AG08396 (cell line): Measurements from ENCODE around the gene WDR87.
A peak's percentile ranks its signal among the peaks of the same experiment; 100 is the strongest.
"Not testable (repeated sequence)": the region's sequence is repeated elsewhere in the genome, so short reads cannot be mapped to it uniquely, and the experiment has no call there.

Experiments used
- DNase-seq: peaks from one replicate; pipeline ENCODE4 v3.0.0; 2012; ENCODE audit warnings: low spot score, mixed read lengths

Gene WDR87

GRCh38 chr19:37877147-37877546 is 29.2 kb downstream of the WDR87 start:
- no peak for DNase-seq

- no peak for DNase-seq
These were observed 30.4 kb downstream of the WDR87 start for GRCh38 chr19:37876032-37876431.

GRCh38 chr19:37874784-37875183 is 31.6 kb downstream of the WDR87 start:
- DNase-seq, result no peak

GRCh38 chr19:37872383-37872782 is 34.0 kb downstream of the WDR87 start:
- no peak for DNase-seq

GRCh38 chr19:37869766-37870340 is 36.5 kb downstream of the WDR87 start:
- no peak for DNase-seq

- peak; percentile 34 for DNase-seq
These were observed 38.6 kb downstream of the WDR87 start for GRCh38 chr19:37867831-37868230.

- DNase-seq, result not testable (repeated sequence)
These were observed 40.5 kb downstream of the WDR87 start for GRCh38 chr19:37865930-37866329.

- no peak for DNase-seq
These were observed 41.9 kb downstream of the WDR87 start for GRCh38 chr19:37864501-37864900.

GRCh38 chr19:37855098-37855497 is 51.3 kb downstream of the WDR87 start:
- DNase-seq, result peak; percentile 72

GRCh38 chr19:37845932-37846331 is 60.5 kb downstream of the WDR87 start:
- peak; percentile 29 for DNase-seq
